Skin of body (tissue), 2 donors: ENCODE data around the gene NECTIN4. TPM values are rescaled to one million over a fixed set of nuclear protein-coding genes. Genes with fewer than 3 reads are reported as not detected.
A peak's percentile ranks its signal among the peaks of the same experiment; 100 is the strongest.

Source experiments
- DNase-seq: peaks from one replicate; lab custom pipeline; 2025; lab: John Stamatoyannopoulos, UW
- total RNA-seq: library from RNA; depleted of rRNA; stranded (reverse); fragments of >200 nt; gene quantifications from one replicate; pipeline ENCODE4 v1.2.3, GENCODE V29; 2014

Gene NECTIN4
- total RNA-seq, 1 donor from 2014 or later: 49.6 TPM

DNA sequence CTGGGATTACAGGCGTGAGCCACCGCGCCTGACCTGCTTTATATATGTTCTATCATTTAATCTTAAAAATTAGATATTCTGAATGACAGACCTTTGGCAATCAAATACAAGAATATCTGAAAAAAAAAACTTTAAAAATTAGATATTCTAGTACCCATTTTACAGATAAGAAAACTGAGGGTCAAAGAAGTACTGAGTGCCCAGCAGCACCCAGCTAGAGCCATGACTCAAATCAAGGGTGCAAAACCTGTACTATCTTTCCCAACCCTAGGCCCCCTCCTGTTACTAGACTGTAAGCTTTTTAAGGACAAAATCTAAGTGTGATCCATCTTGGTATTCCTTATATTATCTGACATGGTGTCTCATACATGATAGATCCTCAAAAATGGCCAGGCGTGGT is 27.9 kb downstream of the NECTIN4 start:
- no peak for DNase-seq

GRCh38 chr1:161059293-161059692 is 30.1 kb downstream of the NECTIN4 start:
- DNase-seq: no peak

DNA sequence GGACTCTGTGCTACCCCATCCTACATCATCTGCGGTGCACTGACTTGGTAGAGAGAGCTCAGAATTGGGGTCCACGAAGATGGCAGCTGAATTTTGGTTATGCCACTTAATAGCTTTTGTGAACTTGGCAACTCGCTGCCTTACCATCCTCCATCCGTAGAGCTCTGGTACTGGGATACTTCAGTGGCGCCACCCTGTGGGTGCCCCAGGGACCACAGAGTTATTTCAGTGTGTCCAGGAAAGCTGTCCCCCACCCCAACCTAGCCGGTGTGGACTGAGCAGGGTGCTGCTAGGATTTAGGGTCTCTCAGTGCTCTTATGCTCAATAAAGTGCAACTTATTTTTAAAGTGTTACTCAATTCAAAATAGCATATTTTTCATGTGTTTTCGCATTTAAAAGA is 34.6 kb downstream of the NECTIN4 start:
- DNase-seq: no peak

- DNase-seq: no peak
These were observed 35.1 kb downstream of the NECTIN4 start for GRCh38 chr1:161054232-161054631.

GRCh38 chr1:161052899-161053298 is 36.5 kb downstream of the NECTIN4 start:
- DNase-seq: no peak

- no peak for DNase-seq
These were observed 38.1 kb downstream of the NECTIN4 start for GRCh38 chr1:161051219-161051618.

DNA sequence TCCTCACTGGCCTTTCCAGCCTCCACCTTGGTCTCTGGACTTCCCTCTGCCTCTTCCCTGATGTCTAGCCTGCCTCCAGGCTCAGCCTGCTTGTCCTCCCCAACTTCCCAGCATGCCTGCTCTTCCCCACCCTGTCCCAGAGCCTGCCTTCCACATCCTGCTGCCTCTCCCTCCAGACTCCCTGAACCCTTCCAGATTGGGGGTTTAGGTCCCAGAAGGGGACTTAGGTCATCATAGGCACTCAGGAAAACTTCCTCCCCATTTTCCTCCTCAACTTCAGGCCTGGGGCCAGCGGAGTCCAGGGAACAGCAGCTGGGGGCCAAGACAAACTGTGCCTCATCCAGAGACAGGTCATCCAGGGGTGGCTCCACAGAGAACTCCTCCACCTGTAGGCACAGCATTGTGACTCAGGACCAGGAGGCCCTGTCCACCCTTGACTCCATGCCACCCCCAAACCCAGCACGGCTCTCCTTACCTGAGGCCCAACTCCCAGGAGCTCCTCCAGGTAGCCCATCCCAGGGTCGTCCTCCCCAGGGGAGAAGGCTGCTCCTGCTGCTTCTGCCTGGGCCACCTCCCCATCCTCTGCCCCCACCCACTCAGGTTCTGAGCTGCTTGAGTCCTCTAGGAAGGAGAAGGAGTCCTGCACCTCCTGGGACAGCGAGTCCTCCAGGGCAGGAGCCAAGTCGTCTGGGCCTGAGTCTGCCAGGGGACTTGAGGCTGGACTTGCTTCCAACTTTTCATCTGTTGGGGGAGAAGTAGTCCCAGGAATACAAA is 40.2 kb downstream of the NECTIN4 start:
- DNase-seq: no peak

DNA sequence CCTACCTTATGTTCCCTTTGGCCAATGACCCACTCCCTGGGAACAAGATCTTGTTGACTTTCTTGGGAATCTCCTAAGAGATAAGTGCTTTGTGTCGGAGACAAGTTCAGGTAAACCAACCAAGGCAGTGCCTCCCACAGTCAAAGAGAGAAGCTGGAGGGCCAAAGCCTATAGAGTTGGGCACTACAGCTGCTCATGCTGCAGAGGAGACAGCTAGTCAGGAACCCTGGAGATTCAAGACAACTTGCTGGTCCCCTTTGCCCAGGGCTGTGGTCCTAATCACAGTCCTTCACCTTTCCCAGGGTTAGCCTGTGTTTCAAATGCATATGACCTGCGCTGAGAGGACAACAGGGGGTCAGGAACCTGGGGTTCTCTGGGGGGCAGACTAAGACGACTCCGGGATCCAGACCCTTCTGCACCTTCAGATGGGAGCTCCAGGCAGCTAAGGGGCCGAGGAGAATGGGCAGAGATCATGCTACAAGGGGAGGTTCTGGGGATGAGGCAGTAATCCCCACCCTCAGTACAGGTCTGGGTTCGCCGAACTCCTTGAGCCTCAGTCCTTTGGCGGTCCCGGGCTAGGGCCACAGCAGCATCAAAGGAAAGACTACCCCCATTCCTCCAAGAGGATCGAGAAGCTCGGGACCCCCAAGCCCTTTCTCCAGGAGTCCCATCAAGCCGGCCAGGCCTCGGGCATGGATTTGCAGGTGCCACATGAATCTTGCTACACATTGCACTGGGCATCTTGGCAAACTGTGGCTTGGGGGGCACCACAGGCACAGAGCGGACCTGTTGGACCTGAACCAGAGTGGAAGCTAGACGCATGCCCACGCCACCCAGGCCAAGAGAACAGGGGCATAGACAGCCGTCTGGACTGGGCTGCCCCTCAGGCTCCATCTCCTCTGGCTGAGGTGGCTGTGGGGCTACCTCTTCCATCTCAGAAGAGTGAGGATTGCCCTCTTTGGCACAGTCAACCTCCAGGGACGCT is 41.6 kb downstream of the NECTIN4 start:
- DNase-seq: no peak

- peak; percentile 53 for DNase-seq
These were observed 42.6 kb downstream of the NECTIN4 start for GRCh38 chr1:161046605-161047228.

DNA sequence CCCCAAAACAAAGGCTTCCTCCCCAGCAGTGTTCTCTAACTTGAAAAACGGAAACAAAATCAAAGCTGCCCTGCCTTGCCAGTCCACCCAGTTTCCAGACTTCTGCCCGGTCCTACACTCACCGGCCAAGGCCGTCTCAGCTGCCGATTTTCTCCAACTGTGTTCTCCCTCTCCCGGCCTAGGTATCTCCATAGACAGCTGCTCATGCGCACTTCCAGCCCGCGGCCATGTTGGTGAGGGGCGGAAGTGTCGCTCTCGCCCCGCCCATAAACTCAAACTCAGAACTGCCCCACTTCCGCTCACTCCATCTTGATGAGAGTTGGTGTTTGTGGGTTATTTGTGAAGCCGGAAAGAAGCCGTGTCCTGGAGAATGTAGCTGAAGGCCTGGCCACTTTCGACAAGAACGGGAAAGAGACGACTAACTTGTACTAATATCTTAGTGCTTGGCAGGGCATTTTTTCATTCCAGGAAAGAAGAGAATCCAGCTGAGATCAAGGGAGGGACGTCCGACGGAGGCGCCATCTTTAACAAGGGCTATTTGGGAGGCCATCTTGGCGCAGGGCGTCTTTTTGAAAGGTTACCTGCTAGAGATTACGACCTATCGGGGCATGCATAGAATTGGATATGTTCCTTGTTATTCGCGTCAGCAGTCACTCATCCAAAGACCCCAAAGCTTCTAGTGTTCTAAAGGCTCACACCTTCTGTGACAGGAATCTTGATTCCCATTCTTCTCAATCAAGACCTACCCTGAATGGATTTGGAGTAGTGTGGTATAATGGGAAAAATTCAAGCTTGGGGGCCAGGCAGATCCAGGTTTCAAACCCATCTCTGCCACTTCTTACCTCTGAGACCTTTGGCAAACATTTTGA is 43.4 kb downstream of the NECTIN4 start, which contains the start of gene USF1:
Gene USF1 (minus strand): TSS at position 242 of the 869 bp plus-strand sequence. CDS start 2,702 bp downstream, outside the sequence.
- DNase-seq: peak; percentile 97

DNA sequence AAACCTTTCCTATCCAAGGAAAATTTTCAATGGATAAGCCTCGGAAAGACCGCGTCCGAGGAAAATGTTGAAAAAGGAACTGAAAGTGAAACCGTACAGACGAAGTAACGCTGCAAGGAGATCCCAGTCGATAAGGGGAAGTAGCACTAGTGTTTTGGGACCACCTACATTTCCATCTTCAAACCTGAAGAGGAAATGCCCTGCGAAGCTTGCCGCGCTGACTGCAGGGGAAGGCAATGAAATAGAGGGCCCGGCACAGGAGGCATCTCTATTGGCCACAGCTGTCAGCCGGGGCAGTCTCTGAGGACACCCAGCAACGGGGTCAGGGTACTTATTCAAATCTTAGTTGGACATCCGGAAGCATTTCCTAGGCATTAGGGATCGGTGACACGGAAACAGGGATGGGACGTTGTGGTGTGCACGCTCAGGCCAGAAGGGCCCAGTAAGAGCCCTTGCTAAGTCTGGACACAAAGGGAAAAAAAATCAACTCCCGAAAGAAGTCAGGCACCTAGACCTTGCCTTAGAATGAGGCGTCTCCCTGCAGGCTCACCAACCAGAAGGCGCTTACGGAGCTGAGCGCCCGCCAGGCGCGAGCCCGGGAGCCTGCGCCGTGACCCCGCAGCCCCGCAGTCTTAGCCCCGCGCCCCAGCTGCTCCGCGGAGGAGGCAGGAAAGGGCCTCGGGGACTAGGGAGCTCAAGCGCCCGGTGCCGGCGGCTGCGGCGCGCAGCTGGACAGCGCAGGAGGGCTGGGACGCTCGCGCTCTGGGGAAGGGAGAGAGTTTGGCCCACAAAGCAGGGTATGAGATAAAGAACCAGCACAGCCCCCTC is 44.2 kb downstream of the NECTIN4 start:
- DNase-seq: peak; percentile 59

- no peak for DNase-seq
These were observed 44.8 kb downstream of the NECTIN4 start for GRCh38 chr1:161044535-161044907.

DNA sequence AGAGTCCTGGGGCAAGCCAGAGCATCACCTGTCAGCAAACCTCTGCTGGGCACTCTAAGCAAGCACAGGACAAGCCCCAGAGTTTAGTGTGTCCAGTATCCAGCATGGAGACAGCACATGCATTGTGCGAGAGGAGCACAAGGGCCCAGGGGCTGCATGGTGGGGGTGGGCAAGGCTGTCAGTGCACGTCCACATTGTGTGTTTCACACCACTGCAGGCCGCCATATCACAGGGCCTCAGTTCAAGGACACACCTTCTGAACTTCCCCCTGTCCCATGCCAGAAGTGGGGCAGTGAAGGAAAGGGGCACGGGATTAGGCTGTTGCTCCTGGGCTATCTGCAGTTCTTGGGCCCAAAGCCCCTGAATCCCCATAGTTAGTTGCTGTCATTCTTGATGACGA is 49.8 kb downstream of the NECTIN4 start:
- DNase-seq: no peak

DNA sequence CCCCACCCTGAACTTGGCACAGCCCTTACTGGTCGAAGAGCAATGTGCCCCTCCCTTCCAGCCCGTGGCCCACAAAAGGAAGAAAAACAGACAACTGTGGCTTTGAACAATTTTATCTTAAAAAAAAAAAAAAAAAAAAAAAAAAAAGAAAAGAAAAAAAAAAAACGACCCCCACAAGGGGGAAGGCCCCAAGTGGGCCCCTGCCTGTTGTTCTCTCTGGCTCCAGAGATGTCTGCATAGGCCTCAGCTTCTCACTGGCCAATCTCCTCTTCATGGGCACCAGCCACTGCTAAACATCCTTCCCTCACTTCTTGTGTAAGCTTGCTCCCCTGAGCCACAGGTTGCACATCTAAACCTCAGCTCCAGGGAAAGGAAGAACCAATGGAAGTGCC is 50.2 kb downstream of the NECTIN4 start:
- DNase-seq: no peak

GRCh38 chr1:161038523-161039153 is 50.7 kb downstream of the NECTIN4 start, which contains the start of gene TSTD1:
TSS of gene TSTD1 (minus strand) at chr1:161038964. CDS start at chr1:161038889, 75 bp downstream.
- DNase-seq: no peak

- DNase-seq: no peak
These were observed 51.5 kb downstream of the NECTIN4 start for GRCh38 chr1:161037661-161038522.

DNA sequence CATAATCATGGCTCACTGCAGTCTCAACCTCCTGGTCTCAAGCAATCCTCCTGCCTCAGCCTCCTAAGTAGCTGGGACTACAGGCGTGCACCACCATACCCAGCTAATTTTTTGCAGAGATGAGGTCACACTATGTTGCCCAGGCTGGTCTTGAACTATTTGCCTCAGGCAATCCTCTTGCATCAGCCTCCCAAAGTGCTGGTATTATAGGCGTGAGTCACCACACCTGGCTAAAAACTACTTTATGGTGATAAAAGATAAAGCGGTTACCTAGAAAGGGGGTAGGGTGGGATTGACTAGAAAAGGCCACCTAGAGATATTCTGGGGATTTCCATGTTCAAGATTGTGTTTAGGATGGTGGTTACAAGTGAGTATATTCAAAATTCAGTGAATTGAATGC is 55.6 kb downstream of the NECTIN4 start:
- DNase-seq: no peak

GRCh38 chr1:161032409-161032808 is 56.9 kb downstream of the NECTIN4 start:
- DNase-seq: no peak
